Kasumi-1 (cell line): ENCODE results near the gene HBG2.
"Not testable (repeated sequence)": the region's sequence is repeated elsewhere in the genome, so short reads cannot be mapped to it uniquely, and the experiment has no call there.

Experiments
- DNase-seq, 2 experiments: peaks; one replicate each; lab custom pipeline; 2025; lab: John Stamatoyannopoulos, UW

The HBG2 gene

GRCh38 chr11:5281596-5281995, 27.0 kb upstream of the HBG2 start:
- no peak for DNase-seq

DNA sequence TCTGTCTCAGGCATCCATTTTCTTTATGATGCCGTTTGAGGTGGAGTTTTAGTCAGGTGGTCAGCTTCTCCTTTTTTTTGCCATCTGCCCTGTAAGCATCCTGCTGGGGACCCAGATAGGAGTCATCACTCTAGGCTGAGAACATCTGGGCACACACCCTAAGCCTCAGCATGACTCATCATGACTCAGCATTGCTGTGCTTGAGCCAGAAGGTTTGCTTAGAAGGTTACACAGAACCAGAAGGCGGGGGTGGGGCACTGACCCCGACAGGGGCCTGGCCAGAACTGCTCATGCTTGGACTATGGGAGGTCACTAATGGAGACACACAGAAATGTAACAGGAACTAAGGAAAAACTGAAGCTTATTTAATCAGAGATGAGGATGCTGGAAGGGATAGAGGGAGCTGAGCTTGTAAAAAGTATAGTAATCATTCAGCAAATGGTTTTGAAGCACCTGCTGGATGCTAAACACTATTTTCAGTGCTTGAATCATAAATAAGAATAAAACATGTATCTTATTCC, 26.1 kb upstream of the HBG2 start:
- DNase-seq = no peak

DNA sequence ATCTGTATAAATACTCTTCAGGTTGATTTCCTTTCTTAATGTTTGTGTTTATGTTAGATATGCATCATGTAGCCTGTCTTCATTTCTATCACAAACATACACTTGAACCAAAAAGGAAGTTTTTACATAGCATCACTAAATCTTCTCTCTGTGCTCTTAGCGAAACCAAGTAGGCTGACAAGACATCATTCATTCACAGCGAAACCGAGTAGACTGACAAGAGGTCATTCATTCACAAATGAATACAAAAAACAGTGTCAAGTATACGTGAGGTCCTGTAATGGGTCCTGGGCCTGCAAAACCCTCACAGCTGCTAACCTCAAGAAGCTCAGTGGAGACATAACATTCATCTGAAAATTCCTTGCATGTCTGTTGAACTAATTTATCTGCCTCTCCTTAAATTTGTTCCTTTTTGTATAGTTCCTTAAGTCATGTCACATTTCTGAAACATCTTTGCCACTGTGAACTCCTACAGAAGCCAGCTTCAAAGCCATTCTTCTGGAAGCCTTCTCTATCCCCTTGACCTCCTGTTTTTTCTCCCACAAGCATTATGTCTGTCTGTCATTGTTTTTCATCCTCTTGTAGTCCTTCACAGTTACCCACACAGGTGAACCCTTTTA, 25.0 kb upstream of the HBG2 start:
- DNase-seq = no peak

DNA sequence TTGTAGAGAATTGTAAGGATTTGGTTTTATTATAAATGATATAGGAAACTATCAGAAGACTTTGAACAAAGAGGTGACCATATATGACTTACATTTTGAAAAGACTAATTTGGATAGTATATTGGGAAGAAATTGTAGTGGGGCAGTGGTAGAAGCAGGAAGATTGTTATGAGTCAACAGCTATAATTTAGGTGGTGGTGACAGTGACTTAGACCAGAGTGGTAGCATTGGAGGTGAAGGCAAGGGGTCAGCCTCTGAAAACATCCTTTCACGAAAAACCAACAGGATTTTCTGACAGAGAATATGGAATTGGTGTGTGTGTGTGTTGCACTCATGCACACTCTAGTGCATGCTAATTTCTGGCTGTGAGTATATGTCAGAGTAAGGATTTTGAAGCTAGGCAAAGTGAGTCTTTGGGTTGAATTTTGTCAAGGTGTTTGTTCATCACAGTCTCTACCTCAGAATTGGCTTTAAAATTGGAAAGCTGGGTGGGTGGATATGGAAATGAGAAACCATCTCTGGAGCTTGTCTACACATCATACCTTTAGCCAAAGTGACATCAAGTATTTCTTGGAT, 23.3 kb upstream of the HBG2 start:
- DNase-seq = no peak

- DNase-seq = no peak
These were observed 22.1 kb upstream of the HBG2 start for GRCh38 chr11:5276697-5277096.

DNA sequence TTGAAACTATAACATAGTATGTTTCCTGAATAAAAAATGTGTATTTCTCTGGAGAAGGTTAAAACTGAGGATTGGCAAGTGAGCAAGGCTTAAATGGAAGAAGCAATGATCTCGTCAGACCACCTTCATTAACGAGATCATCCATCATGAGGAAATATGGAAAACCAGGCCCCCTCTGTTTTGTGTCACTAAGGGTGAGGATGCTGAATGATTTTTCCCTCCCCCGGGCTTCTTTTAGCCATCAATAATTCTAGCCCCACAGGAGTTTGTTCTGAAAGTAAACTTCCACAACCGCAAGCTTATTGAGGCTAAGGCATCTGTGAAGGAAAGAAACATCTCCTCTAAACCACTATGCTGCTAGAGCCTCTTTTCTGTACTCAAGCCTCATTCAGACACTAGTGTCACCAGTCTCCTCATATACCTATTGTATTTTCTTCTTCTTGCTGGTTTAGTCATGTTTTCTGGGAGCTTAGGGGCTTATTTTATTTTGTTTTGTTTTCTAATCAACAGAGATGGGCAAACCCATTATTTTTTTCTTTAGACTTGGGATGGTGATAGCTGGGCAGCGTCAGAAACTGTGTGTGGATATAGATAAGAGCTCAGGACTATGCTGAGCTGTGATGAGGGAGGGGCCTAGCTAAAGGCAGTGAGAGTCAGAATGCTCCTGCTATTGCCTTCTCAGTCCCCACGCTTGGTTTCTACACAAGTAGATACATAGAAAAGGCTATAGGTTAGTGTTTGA, 21.0 kb upstream of the HBG2 start:
- DNase-seq = no peak

GRCh38 chr11:5274395-5274794, 19.8 kb upstream of the HBG2 start:
- no peak for DNase-seq

DNA sequence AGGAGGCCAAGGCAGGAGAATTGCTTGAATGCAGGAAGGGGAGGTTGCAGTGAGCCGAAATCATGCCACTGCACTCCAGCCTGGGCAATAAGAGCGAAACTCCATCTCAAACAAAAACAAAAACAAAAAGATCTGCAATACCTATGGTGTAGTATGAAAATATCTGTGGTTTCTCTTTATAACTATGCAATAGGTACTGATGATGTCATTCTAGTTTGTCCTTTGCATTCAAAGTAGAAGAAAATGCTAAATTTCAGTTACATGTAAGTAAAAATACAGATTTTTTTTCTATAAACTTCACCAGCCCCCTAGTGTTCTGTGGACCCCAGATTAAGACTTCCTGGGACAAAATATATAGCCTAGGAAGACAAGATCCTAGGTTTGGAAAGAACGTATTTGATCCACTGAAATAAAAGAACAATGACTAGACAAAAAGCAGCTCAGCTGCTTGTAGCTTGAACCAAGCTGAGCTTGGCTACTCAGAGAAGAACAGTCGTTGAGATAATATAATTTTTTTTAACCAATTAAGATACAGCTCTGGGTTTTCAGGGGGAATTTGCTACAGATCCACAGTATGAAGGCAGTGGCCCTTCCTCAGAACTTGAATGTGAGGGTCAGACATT, 17.9 kb upstream of the HBG2 start:
- DNase-seq = no peak

GRCh38 chr11:5269715-5270147, 15.2 kb upstream of the HBG2 start, which contains the start of gene HBE1:
HBE1 (minus strand) TSS chr11:5269945; CDS start chr11:5269890, 55 bp downstream.
- DNase-seq = no peak

GRCh38 chr11:5267033-5267563, 12.5 kb upstream of the HBG2 start:
- no peak for DNase-seq

DNA sequence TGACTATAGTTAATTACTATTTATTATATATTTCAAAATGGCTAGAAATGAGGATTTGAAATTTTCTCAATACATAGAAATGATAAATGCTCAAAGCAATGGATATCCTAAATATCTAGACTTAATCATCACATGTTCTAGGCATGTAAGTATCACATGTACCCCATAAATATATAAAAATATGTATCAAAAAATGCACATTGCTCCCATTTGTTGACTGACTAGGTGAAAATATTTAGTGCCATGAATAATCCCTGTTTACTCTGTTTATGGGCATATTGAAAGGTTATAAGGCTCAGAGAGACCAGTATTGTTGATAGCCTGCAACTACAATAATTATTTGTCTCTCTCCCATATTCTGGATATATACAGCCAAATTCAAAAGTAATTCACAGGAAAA, 12.0 kb upstream of the HBG2 start:
- DNase-seq = no peak

DNA sequence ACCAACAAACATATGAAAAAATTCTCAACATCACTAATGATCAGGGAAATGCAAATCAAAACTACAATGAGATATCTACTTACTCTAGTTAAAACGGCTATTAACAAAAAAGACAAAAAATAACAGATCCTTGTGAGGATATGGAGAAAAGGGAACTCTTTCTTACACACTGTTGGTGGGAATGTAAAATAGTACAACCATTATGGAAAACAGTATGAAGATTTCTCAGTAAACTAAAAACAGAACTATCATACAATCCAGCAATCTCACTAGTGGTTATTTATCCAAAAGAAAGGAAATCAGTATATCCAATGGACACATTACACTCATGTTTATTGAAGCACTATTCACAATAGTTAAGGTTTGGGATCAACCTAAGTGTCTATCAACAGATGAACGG, 11.3 kb upstream of the HBG2 start:
- DNase-seq = no peak

GRCh38 chr11:5258543-5259262, 4.1 kb upstream of the HBG2 start:
- DNase-seq = no peak

GRCh38 chr11:5257296-5257695, 2.7 kb upstream of the HBG2 start:
- DNase-seq = no peak

- DNase-seq = not testable (repeated sequence)
These were observed 558 bp downstream of the HBG2 start for GRCh38 chr11:5254023-5254422.

DNA sequence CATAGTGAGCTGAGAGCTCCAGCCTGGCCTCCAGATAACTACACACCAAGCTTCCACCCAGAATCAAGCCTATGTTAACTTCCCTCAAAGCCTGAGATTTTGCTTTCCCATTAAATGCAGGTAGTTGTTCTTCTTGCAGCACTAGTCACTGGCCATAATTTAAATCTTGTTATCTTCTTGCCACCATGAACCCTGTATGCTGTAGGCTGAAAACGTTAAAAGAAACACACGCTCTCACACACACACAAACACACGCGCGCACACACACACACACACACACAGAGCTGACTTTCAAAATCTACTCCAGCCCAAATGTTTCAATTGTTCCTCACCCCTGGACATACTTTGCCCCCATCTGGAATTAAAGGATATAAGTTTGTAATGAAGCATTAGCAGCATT, 1.1 kb downstream of the HBG2 start:
- not testable (repeated sequence) for DNase-seq

DNA sequence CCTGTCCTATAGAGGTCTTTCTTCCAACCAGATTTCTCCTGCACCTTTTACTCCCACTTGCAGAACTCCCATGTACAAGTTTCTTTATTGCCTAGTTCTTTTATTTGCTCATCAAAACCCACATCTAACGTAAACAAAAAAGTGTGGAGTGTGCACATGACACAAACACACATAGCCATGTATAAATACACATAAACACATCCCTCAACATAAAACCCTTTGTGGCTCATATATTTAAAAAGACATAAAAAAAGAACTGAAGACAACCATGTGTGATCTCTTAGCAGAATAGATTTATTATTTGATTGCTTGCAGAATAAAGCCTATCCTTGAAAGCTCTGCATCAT, 1.7 kb downstream of the HBG2 start:
- DNase-seq = no peak

DNA sequence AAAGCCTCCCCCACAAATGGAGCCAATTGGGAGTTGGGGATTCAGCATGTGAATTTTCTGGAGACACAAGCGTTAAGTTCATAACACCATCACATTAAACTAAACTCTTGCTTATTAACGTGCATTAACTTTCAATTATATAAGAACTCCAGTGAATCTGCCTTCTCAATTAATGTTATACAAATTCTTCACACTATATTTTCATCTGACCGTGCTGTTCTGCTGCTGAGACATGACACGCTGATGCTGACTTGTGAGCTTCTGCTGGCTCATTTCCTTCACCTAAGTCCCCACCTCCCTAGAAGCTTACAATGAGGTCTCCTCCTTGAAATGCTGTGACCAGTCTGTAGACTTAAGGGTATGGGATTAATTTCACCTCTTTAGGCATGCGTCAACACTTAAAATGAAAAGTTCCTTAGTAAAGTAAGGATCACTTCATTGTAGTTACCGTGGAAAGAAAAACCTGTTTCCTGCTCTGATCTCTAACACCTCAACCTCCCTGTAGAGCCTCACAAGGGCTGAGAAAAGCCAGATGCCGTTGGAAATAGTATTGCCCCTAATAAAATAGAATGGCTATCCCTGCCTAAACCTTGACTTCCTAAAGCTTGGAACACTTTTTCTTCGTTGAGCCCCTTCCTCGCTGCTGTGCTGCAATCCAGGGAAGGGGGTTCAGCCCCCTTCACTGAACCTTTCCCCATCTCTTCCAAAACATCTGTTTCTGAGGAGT, 2.2 kb downstream of the HBG2 start:
- DNase-seq = no peak

DNA sequence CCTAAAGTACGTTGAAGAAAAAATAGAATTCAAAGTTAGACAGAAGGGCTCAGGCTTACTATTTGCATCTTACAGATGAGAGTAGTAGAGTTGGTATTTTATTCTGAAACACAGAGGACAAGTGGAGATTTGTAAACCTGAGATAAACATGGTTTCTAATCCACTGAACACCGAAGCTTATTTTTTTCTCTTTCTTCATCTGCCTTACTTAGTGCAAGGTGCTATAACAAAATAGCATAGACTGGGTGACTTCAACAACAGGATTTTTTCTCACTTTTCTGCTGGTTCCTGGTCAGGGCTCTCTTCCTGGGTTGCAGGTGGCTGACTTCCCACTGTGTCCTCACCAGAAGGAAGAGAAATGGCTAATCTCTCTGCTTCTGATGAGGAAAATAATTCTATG, 2.8 kb downstream of the HBG2 start:
- DNase-seq = no peak

GRCh38 chr11:5250543-5251204, 3.9 kb downstream of the HBG2 start:
- no peak for DNase-seq
